HG02588 (cell line): ENCODE results near the gene CTNNA3.

Source experiments
- ATAC-seq: cut with Tn5 transposase; IDR thresholded peaks from one replicate; pipeline ENCODE4 v1.9.1; 2021; ENCODE audit warnings: mild to moderate bottlenecking, moderate library complexity; ENCODE audit not compliant: unreplicated experiment

The CTNNA3 gene

DNA sequence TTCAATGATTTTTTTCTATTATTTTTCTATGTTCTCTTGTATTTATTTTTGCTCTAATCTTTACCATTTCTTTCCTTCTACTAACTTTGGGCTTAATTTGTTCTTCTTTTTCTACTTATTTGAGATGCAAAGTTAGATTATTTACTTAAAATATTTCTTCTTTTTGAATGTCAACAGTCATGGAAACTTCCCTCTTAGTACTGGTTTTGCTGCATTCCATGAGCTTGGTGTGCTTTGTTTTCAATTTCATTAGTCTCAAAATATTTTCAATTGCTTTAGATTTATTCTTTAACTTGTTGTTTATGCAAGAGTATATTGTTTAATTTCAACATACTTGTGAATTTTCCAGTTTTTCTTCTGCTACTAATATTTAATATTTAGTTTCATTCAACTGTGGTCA lies 539.8 kb downstream of the CTNNA3 start:
- ATAC-seq, result no peak

DNA sequence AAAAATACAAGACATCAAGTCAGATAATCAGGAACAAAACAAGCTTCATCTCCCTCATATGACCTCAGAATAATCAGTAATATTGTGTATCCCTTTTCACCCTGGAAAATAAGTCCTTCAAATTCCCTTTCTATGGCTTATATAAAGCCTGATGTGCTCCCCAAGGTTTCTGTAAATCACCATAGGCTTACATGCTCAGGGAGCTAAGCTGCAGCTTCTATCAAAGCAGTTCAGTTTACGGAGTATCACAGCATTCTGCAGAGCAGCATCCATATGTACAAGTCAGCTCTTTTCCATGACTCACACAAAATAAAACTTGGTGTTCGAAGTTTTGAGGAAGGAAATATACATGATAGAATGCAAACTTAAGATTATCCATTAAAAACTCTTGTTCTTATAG lies 544.5 kb downstream of the CTNNA3 start:
- no peak for ATAC-seq

DNA sequence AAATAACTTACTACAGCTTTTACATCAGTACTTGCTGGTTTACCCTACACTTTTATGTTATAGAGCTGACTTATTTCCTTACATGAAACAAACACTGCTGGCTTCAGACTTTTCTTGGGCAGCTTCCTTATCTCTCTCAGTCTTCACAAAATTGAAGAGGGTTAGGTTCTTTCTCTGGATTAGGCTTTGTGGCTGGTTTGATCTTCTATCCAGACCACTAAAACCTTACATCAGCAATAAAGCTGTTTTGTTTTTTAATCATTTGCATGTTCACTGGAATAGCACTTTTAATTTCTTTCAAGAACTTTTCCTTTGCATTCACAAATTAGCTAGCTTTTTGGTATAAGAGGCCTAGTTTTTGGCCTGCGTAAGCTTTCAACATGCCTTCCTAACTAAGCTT lies 551.5 kb downstream of the CTNNA3 start:
- no peak for ATAC-seq

DNA sequence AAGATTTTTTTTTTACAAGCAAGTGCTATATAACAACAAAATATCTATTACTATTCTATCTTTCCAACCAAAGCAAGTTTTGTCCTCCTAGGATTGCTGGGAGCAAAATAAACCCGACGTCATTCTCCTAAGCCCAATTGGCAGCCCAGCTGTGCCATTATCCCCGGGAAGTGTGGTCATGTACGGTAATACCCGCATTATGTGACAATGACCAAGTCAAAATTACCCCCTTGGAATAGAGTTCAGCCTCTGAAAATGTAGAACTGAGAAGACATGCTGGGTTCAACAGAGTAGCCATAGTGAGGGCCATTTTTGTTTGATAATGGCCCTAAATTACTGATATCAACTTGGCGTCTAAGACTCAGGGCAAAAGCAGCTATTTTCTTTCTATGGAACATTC lies 554.7 kb downstream of the CTNNA3 start:
- ATAC-seq, result no peak

DNA sequence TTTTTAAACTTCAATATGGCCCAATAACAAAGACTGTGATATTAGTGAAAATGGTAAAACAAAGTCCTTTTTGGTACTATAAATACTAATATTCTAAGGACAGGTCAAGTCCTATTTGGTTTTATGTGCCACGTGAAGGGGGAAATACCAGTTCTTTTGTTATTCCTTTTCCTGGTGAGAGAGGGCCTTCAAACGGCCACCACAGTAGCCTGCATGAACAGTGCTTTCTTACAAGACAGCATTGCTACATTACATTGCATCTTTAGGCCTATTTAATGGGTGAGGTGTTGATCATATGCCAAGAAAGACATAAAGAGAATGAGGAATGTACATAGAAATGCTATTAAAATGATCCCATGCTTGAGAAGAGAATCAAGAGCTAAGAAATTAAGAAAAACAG lies 555.4 kb downstream of the CTNNA3 start:
- no peak for ATAC-seq

DNA sequence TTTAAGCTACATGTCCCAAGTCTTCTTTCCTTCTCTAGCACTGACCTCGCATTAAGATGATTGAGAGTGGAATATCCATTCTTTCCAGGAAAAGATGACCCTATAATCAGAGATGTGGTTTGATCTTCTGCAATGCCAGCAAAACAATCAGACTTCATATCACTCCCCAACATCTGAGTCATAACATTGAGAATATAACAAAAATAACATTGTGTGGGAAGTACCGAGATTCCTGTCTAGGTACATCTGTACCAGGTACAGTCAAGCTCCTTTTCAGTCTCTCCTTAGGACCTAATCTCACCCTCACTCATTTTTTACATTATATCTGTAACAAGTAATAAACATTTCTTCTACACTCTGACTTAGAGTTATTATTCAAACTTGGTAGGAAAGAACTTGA lies 568.6 kb downstream of the CTNNA3 start:
- ATAC-seq, result no peak

DNA sequence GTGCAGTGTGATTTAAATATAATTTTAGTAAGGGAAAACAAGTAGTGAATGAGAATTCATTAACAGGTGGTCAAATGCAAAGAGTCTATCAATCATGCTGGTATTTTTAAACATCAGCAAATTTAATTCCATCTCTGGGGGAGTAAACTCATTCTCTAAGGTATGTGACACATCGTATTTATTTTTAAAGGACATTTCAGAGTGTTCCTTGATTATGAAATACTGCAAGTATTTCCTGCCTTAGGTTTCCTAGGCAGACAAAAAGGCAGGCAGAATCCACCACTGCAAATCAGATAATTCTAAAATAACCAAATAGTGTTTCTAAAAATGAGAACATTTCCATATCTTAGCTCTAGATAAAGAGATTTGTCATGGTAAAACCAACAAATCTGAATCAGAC lies 576.3 kb downstream of the CTNNA3 start:
- ATAC-seq, result no peak

DNA sequence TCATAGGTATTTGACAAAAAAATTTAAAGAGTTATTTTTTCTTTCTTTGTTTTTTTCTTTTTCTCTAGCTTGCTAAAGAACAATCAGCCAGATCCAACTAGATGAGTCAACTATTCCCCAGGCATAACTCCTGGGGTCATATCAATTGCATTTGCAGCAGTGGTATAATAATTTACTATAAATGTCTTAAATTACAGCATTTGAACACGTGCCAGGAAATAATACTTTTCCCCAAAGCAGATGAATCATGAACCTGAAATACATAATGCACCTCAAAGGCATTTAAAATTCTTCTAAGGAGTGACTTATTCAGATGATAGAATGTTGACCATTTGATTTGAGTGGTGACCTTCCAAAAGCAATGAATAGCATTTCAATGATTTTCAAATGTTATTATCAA lies 580.0 kb downstream of the CTNNA3 start:
- ATAC-seq, result no peak

DNA sequence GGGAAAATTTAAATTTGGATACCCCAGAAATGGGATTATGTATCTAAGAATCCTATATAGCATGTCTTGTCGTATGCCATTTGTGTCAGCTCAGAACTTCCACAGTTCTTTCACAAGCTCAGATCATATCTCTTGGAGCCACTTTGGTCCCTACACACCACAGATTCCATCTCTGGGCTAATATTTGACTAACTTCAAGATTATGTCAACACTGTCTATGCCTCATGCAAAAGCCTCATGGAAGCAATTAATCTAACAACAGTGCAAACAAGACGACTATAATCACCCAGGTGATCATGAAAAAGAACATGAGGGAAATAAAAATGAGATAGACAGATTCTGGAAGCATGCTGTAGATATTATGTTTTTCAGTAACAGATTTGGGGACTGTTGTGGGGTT lies 581.0 kb downstream of the CTNNA3 start:
- ATAC-seq, result no peak

DNA sequence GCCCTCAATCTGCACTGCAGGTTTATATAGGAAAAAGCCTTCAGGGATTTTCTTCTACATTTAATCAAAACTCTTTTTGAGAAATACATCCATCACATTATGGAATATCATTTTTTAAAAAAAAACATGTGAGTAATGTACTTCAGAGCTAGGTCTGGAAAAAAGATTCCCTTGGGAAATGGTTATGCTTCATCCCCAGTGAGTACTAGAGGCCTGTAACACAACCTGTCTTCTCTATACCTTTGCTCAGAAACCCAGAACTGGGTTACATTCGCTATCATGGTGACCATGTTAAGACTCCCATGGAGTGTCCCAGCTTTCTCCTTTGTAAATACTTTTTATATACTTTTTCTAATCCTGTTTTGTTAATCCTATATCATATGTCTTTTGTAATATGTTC lies 583.2 kb downstream of the CTNNA3 start:
- ATAC-seq, result no peak

DNA sequence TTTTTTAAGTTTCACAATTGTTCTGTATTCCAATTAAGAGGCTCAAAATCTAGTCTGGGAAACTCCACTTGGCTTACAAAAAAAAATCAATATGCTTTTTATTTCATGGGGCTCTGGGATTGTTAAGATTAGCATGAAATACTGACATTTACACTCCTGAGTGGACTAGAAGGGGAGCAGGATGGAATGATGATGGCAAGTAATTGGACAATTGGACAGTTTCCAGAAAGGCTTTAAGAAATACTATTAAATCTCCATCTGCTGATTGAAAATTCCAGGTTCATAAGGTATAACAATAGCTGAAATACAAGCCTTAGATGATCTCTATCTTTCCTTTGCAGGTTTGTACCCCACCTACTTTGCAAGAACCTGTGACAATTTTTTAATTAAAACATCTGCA lies 585.7 kb downstream of the CTNNA3 start:
- no peak for ATAC-seq

DNA sequence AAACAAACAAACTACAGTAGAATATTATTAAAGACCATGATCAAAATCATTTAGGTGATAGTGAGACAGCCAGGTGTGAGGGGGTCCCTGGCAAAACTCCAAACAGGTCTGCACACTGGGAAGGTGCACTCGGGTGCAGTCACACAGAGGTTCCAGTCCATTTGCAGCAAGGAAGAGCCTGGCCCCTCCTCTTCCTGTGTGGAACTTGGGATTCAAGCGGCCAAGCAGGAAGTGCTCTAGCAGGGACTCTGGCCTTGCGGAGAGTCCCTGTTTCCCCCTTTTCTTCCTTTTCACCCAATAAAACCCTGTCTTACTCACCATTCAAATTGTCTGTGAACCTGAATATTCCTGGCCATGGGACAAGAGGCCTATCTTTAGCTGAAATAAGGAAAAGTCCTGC lies 588.3 kb downstream of the CTNNA3 start:
- ATAC-seq, result no peak

DNA sequence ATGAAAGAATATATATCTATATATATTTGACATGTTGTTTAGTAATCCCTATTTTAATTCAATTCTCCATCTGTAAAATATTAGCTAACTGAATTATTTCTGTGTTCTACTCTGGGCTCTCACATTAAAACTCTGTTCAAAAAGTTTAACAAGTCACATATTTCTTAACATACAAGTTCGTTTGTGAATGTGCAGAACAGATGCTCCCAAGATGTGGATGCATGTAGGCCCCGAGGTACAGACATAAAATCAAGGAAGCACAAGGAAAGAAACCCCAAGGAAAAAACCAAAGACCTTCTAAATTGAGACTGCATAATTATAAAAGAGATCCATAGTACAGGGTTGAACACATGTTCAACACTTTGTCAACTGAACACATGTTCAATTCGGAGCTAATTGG lies 595.0 kb downstream of the CTNNA3 start:
- no peak for ATAC-seq

DNA sequence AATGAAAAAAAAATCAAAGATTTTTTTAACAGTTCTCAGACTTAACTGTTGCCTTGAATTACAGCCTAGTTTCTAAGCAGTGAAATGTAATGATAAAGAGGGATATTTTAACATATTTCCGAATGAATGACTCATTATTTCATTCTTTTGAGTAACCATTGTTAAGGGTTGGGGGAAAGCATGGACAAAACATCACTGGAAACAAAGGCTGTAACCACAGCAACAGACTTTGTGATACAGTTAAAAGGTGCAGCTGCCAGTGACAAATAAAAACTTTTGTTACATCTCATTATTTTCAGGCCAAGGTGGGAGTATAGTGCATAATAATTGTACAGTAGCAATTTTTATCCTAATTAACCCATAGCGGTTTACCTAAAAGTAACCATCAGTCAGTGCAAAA lies 597.5 kb downstream of the CTNNA3 start:
- no peak for ATAC-seq

DNA sequence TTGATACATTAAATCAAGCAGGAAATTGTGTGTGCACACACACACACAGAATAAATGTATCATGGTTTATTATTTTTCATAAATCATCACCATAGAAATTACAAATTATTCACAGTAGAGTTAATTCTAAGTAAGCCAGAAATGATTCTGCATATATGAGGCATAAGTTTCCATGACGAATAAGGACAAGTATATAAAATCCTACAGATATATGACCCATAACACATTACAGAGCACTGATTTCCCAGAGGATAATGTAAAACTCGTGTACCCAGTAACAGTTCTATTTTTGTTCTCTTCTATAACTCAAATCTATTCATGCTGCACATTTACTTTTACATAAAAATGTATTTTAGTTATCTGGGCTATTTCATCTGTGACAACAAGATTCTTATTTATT lies 600.5 kb downstream of the CTNNA3 start:
- no peak for ATAC-seq

DNA sequence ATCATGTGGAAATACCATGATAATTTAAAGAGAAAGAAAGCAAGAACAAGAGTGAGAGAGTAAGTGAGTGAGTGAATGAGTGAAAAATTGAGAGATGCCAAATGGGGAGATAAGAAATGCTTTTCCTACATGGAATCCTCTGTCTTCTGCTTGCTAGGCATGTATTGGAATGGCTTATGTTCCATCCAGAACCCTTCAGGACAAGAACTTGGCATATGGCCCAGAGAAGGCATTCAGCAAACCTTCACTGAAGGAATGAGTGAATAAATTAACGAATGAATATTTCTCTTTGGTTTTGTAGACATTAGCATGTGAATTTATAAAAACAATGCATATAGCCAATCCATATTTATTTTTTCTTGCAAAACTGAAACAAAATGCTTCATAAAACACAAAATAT lies 608.0 kb downstream of the CTNNA3 start:
- no peak for ATAC-seq

DNA sequence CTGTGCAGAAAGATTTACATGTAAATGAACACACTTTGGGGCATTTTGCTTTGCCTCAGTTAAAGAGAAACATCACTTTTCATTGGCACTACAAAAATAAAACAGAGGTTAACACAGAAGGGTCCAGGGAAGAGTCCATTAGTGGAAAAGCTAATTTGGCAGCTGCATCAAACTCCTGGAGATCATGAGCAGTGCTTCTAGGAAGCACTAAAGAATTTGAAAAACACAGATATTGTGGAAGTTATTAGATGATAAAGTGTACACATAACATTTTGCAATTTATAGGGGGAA lies 608.9 kb downstream of the CTNNA3 start:
- ATAC-seq, result no peak

DNA sequence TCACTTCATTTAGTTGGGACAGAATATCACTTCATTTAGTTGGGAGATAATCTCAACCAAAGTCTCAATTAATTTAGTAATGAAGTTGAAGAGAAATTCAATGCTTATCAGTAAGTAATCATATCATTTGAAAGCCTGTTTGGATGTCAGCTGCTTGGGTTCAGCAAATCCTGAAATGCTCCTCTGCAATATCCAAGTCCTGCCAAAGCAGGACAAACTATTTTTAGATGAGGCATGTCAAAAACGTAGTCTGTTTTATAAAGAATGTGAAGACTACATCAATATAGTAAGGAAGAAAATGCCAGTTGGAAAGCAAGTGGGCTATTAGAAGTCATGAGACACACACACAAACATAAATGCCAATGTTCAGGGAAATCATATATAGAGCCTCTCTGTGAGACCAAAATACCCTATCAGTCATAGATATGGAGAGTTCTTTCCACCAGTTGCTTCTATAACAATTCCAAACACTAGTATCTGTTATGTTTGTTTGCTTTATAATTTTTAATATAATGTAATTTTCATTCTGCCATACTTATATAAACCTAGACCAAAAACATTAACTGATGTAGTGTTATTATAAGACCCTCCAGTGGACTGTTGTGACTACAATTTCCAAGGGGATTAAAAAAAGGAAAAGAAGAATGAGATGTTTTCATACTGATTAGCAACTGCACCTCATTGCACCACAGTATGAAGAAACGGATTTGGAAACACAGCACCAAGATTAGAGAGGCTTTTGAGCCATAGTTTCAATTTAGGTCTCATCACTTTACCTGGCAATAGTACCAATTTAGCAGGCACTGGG lies 609.5 kb downstream of the CTNNA3 start:
- no peak for ATAC-seq

DNA sequence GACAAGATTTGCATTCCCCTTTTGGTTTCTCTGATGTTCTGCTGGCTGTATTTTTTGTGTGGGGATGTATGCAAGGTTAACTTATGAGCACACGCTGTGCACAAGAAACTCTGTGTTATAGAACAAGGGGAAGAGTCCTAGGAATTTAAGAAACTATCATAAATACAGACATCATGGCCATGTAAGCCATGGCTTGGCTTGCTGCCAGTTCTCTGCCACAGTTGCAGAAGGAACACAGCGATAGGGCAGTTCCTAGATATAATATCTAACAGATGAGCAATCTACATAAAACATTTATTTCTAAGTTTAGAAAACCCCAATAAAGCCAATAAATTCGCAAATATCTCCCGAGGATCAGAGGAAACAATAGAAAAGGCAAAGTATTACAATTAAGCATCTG lies 616.9 kb downstream of the CTNNA3 start:
- ATAC-seq, result no peak

DNA sequence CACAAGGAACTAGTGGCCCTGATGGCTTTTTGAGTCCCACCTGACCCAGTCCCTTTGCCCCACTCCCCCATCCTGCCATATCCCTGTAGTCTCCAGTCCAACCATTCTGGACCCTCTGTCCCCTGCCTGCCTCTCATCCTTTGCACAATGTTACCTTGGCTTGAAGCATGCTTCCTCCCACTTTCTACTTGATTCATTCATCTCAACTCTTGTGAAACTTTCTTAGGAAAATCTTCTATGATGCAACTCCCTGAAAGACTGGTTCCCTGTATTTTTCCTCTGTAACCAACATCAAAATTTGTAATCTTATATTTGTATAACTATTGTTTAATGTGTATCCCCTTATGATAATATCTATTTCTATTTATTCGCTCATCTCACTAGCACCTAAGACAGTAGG lies 618.6 kb downstream of the CTNNA3 start:
- ATAC-seq, result no peak

DNA sequence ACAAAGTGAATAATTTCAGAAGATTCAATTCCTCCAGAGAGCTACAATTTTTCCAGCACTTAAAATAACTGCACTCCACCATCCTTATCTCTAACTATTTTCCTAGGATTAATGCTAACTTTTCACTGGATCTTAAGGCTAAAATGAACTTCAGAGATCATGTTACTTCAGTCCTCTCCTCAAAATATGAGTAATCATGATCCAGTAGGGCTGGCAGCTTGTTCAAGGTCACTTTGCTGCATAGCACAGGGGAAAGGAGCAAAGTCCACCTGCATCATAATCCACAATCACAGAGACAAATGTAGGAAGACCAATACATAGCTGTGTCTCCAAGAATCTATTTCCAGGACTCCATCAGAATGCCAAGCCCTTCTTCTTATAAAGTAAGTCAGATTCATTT lies 619.9 kb downstream of the CTNNA3 start:
- no peak for ATAC-seq

DNA sequence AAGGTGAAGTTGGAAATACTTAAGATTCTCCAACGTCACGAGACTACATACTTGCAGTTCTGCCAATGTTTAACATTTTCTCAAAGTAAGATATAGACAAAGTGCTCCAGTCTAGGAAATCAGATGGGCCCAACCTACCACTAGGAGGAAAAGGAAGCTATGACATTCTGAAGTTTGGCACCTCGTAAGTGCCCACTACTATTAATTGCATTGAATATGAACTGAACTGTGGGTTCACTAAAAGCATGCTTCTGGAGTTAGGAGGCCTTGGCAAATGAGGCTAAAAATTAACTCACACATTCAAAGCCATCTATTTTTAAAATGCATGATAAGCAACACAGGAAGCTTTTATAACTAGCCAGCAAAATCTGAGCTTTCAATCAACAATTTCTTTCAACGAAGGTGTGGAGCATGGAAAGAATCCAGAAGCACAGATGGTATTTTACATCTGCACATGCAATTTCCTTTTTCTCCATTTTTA lies 620.5 kb downstream of the CTNNA3 start:
- no peak for ATAC-seq

DNA sequence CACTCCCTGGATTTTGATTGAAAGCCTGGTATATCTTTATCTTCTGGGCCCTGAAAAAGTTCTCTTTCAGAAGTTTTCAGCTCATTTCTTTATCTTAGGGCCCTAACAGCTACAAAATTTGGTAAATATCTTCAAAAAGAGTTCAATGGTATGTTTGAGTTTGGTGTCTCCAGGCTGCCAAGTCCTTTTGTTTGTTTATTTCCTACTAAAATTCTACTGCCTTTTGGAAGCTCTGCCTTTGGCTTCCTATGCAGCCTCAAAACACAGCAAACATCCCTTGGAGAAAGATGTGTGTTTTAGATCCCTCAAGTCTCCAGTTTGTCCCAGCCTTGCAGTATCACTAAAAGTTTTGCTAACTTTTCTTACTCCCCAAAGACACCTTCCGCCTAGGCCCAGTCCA lies 623.3 kb downstream of the CTNNA3 start:
- ATAC-seq, result no peak
